ENCODE measurements around the gene CBFA2T3.

CBFA2T3 gene

DNA sequence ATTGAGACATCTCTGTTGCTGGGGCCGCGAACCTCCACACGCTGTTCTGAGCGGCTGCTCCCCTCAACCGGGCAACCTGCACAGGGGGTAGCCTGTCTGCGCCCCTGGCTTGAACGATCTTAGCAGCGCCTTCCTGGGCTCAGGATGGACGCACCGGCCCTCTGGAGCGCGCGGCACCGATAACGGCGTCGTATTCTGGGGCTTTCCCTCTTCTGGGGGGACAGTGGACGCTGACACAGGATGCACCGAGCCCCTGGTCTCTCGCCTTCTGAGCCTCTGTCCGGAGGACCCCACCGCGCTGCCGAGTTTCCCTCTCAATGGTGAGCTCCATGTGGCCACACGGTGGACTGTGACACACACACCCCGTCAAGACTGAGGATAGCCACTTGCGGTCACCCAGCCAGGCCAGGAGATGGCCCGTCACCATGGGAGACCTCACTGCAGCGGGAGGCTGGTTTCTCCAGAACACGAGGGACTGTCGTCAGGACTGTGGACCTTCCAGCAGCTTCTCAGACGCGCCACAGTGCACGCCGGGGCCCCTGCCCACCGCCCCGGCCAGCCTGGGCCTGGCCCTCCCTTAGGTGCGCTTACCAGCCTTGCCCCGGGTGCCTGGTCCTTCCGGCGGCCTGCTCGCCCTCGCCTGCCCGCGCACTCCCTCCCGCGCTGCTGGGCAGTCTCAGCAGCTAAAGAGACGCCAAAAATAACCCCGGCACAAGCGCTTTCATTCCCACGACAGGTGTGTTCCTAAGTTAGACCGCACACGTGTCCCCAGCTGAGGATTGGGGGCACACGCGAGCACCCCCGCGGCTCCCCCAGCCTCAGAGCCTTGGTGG, 80.6 kb downstream of the CBFA2T3 start:
- TF ChIP-seq FOXP2 (optimal IDR thresholded peaks at IDR 0.05; ENCODE audit: borderline replicate concordance, extremely low read depth, extremely low read length, insufficient read depth) (no peak), POLR2AphosphoS5 (IDR thresholded peaks at IDR 0.05; ENCODE audit: low read depth, low read length) (no peak), SIN3A (IDR thresholded peaks at IDR 0.05; ENCODE audit: borderline replicate concordance, insufficient read depth, low read length) (no peak), TAF1 (IDR thresholded peaks at IDR 0.05; ENCODE audit: borderline replicate concordance, insufficient read depth, low read length) (no peak)
- TF ChIP-seq, protein P1, sequence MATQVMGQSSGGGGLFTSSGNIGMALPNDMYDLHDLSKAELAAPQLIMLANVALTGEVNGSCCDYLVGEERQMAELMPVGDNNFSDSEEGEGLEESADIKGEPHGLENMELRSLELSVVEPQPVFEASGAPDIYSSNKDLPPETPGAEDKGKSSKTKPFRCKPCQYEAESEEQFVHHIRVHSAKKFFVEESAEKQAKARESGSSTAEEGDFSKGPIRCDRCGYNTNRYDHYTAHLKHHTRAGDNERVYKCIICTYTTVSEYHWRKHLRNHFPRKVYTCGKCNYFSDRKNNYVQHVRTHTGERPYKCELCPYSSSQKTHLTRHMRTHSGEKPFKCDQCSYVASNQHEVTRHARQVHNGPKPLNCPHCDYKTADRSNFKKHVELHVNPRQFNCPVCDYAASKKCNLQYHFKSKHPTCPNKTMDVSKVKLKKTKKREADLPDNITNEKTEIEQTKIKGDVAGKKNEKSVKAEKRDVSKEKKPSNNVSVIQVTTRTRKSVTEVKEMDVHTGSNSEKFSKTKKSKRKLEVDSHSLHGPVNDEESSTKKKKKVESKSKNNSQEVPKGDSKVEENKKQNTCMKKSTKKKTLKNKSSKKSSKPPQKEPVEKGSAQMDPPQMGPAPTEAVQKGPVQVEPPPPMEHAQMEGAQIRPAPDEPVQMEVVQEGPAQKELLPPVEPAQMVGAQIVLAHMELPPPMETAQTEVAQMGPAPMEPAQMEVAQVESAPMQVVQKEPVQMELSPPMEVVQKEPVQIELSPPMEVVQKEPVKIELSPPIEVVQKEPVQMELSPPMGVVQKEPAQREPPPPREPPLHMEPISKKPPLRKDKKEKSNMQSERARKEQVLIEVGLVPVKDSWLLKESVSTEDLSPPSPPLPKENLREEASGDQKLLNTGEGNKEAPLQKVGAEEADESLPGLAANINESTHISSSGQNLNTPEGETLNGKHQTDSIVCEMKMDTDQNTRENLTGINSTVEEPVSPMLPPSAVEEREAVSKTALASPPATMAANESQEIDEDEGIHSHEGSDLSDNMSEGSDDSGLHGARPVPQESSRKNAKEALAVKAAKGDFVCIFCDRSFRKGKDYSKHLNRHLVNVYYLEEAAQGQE (IDR thresholded peaks at IDR 0.05; ENCODE audit: insufficient read depth in 1 of 2, low read depth in 2 of 2, low read length in 2 of 2): no peak

DNA sequence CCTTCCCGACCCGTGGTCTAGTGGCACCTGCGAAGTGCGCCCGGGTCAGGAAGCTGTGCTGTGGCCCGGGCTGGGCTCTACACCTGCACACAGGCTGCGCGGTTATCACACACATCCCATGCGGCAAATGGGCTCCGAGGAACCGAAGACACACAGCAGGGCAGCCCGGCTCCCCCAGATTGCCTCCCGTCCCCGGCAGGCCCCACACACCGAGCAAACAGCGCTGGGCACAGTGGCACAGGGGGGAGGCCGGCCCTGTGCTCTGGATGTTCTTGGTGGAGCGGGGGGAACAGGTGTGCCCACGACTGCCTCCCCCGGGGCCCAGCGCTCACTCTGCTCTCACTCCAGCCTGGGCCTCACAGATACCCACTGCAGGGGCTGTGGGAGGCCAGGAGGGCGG, 81.7 kb downstream of the CBFA2T3 start:
- no peak for TF ChIP-seq POLR2AphosphoS5 (IDR thresholded peaks at IDR 0.05; ENCODE audit: low read depth, low read length)
- TF ChIP-seq SIN3A (IDR thresholded peaks at IDR 0.05; ENCODE audit: borderline replicate concordance, insufficient read depth, low read length): no peak
- no peak for TF ChIP-seq FOXP2 (optimal IDR thresholded peaks at IDR 0.05; ENCODE audit: borderline replicate concordance, extremely low read depth, extremely low read length, insufficient read depth)
- TF ChIP-seq TAF1 (IDR thresholded peaks at IDR 0.05; ENCODE audit: borderline replicate concordance, insufficient read depth, low read length): no peak
- TF ChIP-seq, protein P1 (IDR thresholded peaks at IDR 0.05; ENCODE audit: insufficient read depth in 1 of 2, low read depth in 2 of 2, low read length in 2 of 2): no peak

DNA sequence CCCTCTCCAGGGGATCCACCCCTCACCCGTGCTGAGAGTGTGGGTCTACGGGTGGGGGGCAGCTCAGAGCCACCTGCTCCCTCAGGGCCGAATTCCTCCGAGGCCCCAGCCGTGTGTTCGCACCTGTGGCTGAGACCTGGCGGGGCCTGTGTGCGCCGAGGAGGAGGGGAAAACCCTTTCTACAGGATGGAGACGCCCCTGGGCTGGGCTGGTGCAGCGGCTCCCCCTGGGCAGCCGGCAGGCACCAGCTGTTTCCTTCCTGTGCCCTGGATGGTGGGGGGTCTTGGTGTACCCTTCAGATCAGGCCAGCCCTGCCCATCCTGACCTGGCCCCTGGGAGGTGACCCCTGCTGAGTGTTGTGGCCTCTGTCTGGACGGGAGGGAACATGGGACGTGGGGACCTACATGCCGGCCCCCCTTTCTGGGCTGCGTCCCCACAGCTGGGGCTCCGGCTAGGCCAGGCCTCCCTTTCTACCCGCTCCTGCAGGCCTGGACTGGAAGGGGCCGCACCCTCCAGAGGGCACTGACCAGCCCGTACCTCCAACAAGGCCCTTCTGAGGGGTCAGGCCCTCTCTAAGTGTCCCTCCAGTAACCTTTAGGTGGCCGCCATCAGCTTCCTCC, 82.2 kb downstream of the CBFA2T3 start:
- TF ChIP-seq TAF1 (IDR thresholded peaks at IDR 0.05; ENCODE audit: borderline replicate concordance, insufficient read depth, low read length): no peak

DNA sequence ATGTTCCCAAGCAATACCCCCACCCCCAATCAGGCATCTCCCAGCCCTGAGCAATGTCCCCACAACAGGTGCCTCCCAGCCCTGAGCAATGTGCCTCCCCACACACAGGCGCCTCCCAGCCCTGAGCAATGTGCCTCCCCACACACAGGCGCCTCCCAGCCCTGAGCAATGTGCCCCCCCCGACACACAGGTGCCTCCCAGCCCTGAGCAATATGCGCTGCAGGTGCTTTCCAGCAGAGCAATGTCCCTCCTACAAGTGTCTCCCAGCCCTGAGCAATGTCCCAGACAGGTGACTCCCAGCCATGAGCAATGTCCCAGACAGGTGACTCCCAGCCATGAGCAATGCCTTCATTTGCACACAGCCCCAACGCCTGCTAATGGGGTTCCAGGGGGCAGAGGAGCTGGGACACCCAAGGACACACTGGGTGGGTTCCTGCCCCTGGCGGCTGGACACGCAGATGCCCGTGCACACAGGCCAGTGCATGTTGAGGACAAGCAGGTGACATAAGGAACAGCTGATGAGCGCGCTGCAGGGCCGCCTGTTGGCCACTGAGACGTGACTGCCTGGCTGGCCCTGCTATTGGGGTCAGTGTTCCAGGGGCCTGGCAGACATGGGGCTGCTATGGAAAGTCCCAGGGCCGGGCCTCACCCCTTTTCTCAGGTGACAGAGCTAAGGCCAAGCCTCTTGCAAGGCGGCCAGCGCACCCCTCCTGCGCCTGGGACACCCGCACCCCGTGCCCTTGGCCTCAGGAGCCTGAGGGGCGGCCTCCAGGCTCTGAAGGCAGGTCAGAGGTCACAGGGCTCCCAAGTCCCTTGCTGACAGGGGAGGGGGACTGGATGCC, 83.7 kb downstream of the CBFA2T3 start:
- TF ChIP-seq SIN3A (IDR thresholded peaks at IDR 0.05; ENCODE audit: borderline replicate concordance, insufficient read depth, low read length) (no peak), FOXP2 (optimal IDR thresholded peaks at IDR 0.05; ENCODE audit: borderline replicate concordance, extremely low read depth, extremely low read length, insufficient read depth) (no peak), POLR2AphosphoS5 (IDR thresholded peaks at IDR 0.05; ENCODE audit: low read depth, low read length) (no peak), TAF1 (IDR thresholded peaks at IDR 0.05; ENCODE audit: borderline replicate concordance, insufficient read depth, low read length) (no peak)
- TF ChIP-seq, protein P1 (IDR thresholded peaks at IDR 0.05; ENCODE audit: insufficient read depth in 1 of 2, low read depth in 2 of 2, low read length in 2 of 2): no peak

DNA sequence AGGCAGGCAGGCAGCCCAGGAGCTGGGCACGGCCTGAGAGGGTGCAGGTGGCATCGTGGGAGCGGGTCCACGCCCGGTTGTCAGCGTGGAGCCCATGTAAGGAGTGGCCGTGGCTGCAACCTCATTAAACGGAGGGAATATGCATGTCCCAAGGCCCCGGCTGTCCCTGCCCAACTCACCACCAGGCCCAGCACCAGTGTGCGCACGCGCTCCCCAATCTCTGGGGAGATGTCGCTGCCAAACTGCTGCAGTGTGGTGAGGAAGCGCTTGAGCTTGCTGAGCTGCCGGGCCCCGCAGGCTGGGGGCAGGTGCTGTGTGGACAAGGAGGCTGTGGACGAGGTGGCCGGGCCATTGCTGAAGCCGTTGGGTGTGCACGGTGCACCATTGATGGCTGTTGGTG, 84.9 kb downstream of the CBFA2T3 start:
- TF ChIP-seq POLR2AphosphoS5 (IDR thresholded peaks at IDR 0.05; ENCODE audit: low read depth, low read length) (no peak), FOXP2 (optimal IDR thresholded peaks at IDR 0.05; ENCODE audit: borderline replicate concordance, extremely low read depth, extremely low read length, insufficient read depth) (no peak), SIN3A (IDR thresholded peaks at IDR 0.05; ENCODE audit: borderline replicate concordance, insufficient read depth, low read length) (no peak), TAF1 (IDR thresholded peaks at IDR 0.05; ENCODE audit: borderline replicate concordance, insufficient read depth, low read length) (no peak)
- TF ChIP-seq, protein P1 (IDR thresholded peaks at IDR 0.05; ENCODE audit: insufficient read depth in 1 of 2, low read depth in 2 of 2, low read length in 2 of 2): no peak
